Frontal cortex (tissue), 4 donors: Measurements from ENCODE around the gene NTM. TPM values are rescaled to one million over a fixed set of nuclear protein-coding genes. Genes with fewer than 3 reads are reported as not detected.

Experiments used
- DNase-seq, 2 donors: peaks; one replicate each; pipeline ENCODE4 v3.0.0; 2012; ENCODE audit warnings: low spot score in 2 of 2
- FAIRE-seq: peaks from 2 replicates; lab custom pipeline; 2012; peaks lifted over from hg19 to GRCh38; lab: Jason Lieb, UNC
- total RNA-seq: library from RNA; depleted of rRNA; stranded (reverse); fragments of >200 nt; gene quantifications from one replicate; pipeline ENCODE4 v1.2.3, GENCODE V29; 2014
- donor health status: control.
- donor health status: control.
- donor health status: control.

NTM gene
- total RNA-seq, 1 donor from 2014 or later = 119 TPM

GRCh38 chr11:131767421-131767820 lies 397.0 kb downstream of the NTM start:
- FAIRE-seq (no peak), DNase-seq (no peak)

GRCh38 chr11:131770801-131771200 lies 400.4 kb downstream of the NTM start:
- DNase-seq (no peak), FAIRE-seq (no peak)

DNA sequence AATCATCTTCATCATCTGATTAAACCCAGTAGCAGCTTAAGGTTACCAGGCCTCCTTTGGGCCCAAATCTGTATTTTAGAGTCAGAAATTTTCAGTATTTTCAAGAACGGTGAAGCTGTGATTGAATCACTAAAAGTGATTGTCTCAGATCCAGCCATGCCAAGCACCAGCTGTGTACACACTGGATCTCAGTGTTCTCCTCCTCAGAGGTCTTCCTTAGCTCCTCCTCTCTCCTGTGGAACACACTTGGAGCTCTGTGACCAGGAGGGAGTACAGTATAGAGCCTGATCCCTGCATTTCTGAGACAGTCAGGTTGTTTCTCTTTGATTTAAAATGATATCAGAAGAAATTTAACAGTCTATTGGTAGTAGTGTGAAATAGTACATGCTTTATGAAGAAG lies 401.1 kb downstream of the NTM start:
- DNase-seq = no peak
- FAIRE-seq = no peak

DNA sequence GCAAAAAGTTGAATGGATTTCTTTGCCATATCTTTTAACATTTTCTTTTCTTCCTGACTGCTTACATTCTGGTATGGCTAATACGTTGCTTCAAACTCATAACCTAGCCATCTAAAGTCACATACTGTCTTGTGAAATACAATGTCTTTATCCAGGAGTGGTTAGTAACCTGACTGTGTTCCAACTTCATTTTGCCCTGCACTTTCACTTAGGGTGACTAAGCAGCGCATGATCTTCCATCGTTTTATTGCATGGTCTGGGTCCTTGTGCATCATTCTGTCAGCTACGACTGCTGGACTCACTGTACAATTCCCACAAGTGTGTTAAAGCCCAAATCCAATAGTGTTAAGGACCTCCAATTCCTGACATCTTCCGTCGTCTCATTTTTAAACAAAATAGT lies 403.2 kb downstream of the NTM start:
- FAIRE-seq = no peak
- no peak for DNase-seq

DNA sequence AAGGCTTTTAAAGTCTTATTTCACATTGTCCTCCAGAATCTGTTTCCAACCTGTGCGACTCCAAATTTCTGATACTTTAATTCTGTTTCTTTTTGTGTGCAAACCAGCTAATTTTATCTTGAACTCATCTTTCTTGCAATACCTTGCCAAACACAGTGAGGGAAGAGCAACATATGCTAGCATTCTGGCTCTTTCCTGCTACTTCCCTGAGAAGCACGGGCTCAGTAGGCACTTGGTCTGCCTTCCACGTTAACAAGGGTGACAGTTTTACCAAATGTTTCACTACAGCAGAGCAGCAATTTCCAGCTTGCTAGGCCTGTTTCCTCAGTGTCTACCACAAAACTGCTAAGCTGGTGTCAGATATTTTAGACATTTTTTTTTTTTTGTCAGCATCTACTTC lies 405.8 kb downstream of the NTM start:
- FAIRE-seq (no peak), DNase-seq (no peak)

- FAIRE-seq = no peak
- DNase-seq = no peak
These were observed 415.4 kb downstream of the NTM start for GRCh38 chr11:131785801-131786200.

DNA sequence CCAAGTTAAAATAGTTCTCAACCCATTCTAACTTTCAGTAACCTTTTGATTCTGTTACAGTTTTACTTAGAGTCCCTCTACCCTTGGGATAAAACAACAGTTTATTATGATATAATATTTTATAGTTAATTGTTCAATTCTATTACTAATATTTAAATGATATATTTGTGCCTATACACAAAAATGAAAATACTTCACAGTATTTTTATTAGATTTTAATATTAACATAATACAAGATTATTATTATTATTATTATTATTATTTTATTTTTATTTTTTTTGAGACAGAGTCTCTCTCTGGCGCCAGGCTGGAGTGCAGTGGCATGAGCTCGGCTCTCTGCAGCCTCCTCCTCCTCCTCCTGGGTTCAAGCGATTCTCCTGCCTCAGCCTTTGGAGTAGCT lies 416.7 kb downstream of the NTM start:
- DNase-seq = no peak

DNA sequence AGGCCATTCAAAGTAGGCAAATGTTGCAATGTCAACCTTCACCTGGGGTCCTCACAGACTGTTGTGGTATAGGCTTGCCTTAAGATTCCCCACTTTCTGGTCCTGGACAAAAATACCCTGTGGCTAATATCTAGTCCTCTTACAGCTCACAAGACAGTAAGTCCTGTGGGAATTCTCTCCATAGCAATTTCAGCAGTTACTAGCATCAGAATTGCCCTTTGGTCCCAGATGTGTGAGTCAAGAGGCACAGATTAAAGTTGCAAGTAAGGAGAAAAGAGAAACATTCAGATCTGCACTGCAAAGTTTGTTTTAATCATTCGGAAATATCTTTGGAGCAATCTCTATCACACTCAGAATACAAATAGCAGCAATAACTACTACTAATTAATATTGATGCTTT lies 420.2 kb downstream of the NTM start:
- FAIRE-seq (no peak), DNase-seq (no peak)

More for the DNA sequence above, 416.7 kb downstream of the NTM start:
- peak; percentile 82 for FAIRE-seq

DNA sequence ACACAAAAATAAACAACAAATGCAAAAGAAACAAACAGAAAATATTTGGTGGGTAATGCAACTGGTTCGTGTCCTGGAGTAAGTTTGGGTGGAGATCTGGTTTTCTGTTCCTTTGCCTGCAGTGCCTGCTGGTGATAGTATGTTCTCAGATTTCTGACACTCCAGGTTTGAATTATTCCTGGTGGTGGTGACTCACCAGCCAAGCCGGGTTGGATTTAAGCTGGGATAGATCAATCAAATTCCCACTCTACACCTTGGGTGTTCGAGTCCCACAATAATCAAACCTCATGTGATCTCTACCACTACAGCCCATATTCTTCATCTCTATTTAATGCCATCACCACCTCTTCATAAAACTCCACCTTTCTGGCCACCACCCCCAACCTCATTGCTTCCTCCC lies 421.8 kb downstream of the NTM start:
- FAIRE-seq = no peak

DNA sequence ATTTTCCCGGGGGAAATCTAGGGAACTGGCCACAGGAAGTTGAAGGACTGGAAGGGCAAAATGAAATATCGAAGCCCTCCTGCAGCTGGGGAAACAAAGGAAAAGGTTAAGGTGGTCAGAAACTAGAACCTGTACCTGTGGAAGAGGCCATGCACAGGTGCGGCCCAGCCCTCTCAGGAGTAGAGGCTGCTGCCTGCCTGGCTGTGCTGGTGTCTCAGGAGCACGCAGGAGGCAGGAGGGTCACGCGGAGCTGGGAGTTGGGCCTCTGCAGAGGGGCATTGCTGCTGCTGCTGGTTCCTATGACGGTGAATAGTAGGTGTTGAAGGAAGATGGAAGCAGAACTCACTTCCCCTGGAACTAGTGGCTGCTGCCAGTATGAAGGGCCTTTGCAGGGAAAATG lies 425.7 kb downstream of the NTM start:
- FAIRE-seq = no peak
- DNase-seq = no peak

More for the DNA sequence above, 421.8 kb downstream of the NTM start:
- no peak for DNase-seq

- FAIRE-seq = no peak
These were observed 426.1 kb downstream of the NTM start for GRCh38 chr11:131796541-131796940.

GRCh38 chr11:131800452-131800851 lies 430.0 kb downstream of the NTM start:
- no peak for DNase-seq

More at GRCh38 chr11:131796541-131796940, 426.1 kb downstream of the NTM start:
- no peak for DNase-seq

GRCh38 chr11:131802440-131803115 lies 432.2 kb downstream of the NTM start:
- FAIRE-seq (no peak), DNase-seq (no peak)

More at GRCh38 chr11:131800452-131800851, 430.0 kb downstream of the NTM start:
- FAIRE-seq = no peak

DNA sequence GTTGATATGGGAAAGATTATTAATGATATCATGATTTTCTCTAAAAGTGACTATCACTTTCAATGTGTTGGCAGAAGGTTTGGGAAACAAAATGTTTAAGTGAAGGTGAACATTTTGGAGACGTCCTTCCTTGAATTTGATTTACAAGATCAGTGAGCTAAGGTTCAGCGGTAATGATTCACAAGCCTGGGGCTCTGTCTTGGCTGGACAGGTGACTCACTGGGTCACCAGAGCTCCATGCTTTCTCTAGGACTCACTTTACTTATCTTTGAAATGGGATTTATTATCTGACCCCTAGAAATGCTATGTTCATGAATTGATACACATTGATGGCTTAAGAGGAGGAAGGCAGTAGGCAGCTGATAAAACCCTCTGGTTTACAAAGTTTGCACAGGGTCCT lies 437.5 kb downstream of the NTM start:
- DNase-seq (no peak), FAIRE-seq (no peak)

- FAIRE-seq (no peak), DNase-seq (no peak)
These were observed 438.1 kb downstream of the NTM start for GRCh38 chr11:131808470-131808869.

DNA sequence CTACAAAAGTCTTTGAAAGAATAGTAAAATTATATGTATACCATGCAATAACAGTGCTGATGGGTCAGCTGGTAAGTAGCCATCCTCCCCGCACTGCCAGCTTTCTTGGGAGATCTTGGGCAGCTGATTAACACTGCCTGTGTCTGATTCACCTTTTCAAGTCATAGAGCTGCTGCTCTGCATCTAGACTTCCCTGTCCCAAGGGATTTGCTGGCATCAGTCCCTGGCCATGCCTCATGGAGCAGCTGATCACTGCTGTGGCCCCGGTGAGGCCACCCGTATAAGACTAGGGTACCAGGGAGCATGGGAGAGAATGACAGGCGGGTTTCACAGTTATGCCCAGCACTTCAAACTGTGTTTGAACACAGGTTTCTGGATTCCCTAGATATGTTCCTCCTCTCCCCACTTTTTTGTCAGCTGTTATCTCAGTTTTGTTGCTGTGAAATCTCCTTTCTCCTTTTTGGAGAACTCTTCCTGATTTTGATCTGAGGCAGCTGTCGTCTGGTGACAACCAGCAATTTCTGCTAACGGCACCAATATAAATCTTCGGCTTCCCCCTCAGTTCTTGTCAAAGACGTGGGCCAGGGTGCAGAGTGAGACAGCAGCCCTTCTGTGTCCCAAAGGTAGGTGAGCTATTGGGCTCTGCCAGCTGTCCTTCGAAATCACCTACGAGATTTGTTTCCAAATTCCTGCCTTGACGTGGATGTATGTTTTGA lies 438.9 kb downstream of the NTM start:
- DNase-seq (no peak), FAIRE-seq (no peak)

GRCh38 chr11:131810541-131810940 lies 440.1 kb downstream of the NTM start:
- DNase-seq (no peak), FAIRE-seq (no peak)

GRCh38 chr11:131811383-131811782 lies 441.0 kb downstream of the NTM start:
- no peak for FAIRE-seq

GRCh38 chr11:131814108-131814507 lies 443.7 kb downstream of the NTM start:
- FAIRE-seq = no peak
- peak in 1 of 2 donors; percentile 12 for DNase-seq

More at GRCh38 chr11:131811383-131811782, 441.0 kb downstream of the NTM start:
- no peak for DNase-seq

DNA sequence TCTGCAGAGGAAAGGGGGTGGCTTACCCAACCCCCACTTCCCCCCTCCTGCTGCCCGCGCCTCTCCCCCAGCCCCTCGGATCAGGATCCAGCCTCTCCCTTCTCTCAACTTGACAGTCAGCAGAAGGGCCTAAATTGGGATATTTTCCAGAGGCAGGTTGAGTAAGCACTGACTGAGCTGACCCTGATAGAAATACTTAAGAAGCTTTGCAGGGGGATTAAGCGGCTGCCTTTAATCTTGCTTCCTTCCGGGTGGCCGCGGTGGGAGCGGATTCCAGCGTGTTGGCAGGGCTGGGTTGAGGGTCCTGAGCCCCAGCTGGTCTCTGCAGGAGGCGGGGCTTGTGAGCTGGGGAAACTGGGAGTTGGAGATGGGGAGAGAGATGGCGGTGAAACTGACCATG lies 445.2 kb downstream of the NTM start:
- FAIRE-seq = no peak
- DNase-seq = no peak

GRCh38 chr11:131816051-131816450 lies 445.6 kb downstream of the NTM start:
- FAIRE-seq (no peak), DNase-seq (no peak)
